Loucy (cell line): Measurements from ENCODE around the gene ADTRP.

Experiments used
- H2AFZ ChIP-seq: fragments of 200-600 bp; sonication (generic); 2 replicates; pipeline ENCODE4 v1.6.0; 2016; ENCODE audit warnings: antibody characterized with exemption, mild to moderate bottlenecking, low read length, moderate library complexity
- H3F3A ChIP-seq: fragments of 200-600 bp; 2 replicates; pipeline ENCODE4 v1.6.0; 2016; ENCODE audit warnings: antibody characterized with exemption, low read depth, mild to moderate bottlenecking
- H3K27me3 ChIP-seq: fragments of 200-600 bp; sonication (generic); 2 replicates; pipeline ENCODE4 v1.6.1; 2014; ENCODE audit warnings: low read length, mild to moderate bottlenecking; ENCODE audit not compliant: insufficient read depth, poor library complexity, severe bottlenecking
- H3K36me3 ChIP-seq: fragments of 200-600 bp; sonication (generic); 2 replicates; pipeline ENCODE4 v1.6.1; 2016; ENCODE audit warnings: low read length; ENCODE audit not compliant: insufficient read depth
- H3K4me1 ChIP-seq: fragments of 200-600 bp; sonication (generic); 2 replicates; pipeline ENCODE4 v1.5.1; 2014; ENCODE audit warnings: low read length, mild to moderate bottlenecking; ENCODE audit not compliant: insufficient read depth, poor library complexity, severe bottlenecking
- H3K4me2 ChIP-seq: fragments of 200-600 bp; sonication (generic); 2 replicates; pipeline ENCODE4 v1.6.0; 2014; ENCODE audit warnings: antibody characterized with exemption, low read length, low read depth, mild to moderate bottlenecking; ENCODE audit not compliant: poor library complexity, severe bottlenecking
- H3K4me3 ChIP-seq: fragments of 200-600 bp; sonication (generic); 2 replicates; pipeline ENCODE4 v1.5.1; 2014; ENCODE audit warnings: low read length, mild to moderate bottlenecking, mixed read lengths; ENCODE audit not compliant: poor library complexity, severe bottlenecking
- H3K79me2 ChIP-seq: fragments of 200-600 bp; sonication (generic); 2 replicates; pipeline ENCODE4 v1.6.1; 2014; ENCODE audit warnings: low read length; ENCODE audit not compliant: insufficient read depth
- H3K9ac ChIP-seq: fragments of 200-600 bp; sonication (generic); 2 replicates; pipeline ENCODE4 v1.6.0; 2014; ENCODE audit warnings: mild to moderate bottlenecking, low read depth, low read length, moderate library complexity; ENCODE audit not compliant: poor library complexity, severe bottlenecking
- H3K9me2 ChIP-seq: fragments of 200-600 bp; sonication (generic); replicated peaks from 2 replicates; pipeline ENCODE4 v1.6.1; 2016; ENCODE audit warnings: low read depth, low read length, mixed read lengths
- H3K9me3 ChIP-seq: fragments of 200-600 bp; sonication (generic); 2 replicates; pipeline ENCODE4 v1.6.1; 2014; ENCODE audit warnings: mild to moderate bottlenecking, antibody characterized with exemption, low read length, low read depth; ENCODE audit not compliant: insufficient read depth
- H4K20me1 ChIP-seq: fragments of 200-600 bp; sonication (generic); 2 replicates; pipeline ENCODE4 v1.6.0; 2014; ENCODE audit warnings: antibody characterized with exemption, low read length, mild to moderate bottlenecking; ENCODE audit not compliant: insufficient read depth, poor library complexity, severe bottlenecking
- CTCF ChIP-seq: fragments of 200-600 bp; sonication (generic); conservative IDR thresholded peaks from 2 replicates; pipeline ENCODE4 v1.5.1; 2014; ENCODE audit warnings: mild to moderate bottlenecking, antibody characterized with exemption, low read length
- EZH2phosphoT487 ChIP-seq: fragments of 200-600 bp; IDR thresholded peaks from 2 replicates; pipeline ENCODE4 v1.6.1; 2018; ENCODE audit warnings: antibody characterized with exemption, mild to moderate bottlenecking, moderate library complexity, borderline replicate concordance

ADTRP gene

DNA sequence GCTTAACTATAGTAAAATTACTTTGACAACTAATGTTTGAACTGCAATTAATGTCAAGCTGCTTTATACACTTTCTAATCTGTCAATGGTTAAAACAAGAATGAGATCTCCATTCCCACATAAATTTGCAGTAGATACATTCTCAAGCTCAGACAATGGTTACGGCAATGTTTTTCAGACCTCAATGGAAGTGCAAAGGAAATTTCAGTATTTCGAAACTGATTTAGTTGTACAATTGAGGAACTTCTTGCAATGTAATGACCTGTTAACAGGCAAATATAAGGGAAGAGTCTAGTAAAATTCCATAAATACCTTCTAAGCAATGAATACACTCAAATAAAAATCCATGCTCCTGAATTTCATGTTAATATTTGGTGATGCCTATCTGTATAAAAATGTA, 94.7 kb downstream of the ADTRP start:
- H4K20me1 ChIP-seq: no peaks in the 10 kb centered on the region
- no peaks in the 10 kb centered on the region for H3F3A ChIP-seq
- no peak overlapping the region for H3K4me3 ChIP-seq
- no peaks in the 10 kb centered on the region for H3K9me2 ChIP-seq
- peaks cover 8% of the 10 kb centered on the region for H3K4me1 ChIP-seq
- no peak overlapping the region for H2AFZ ChIP-seq
- H3K36me3 ChIP-seq: no peaks in the 10 kb centered on the region
- TF ChIP-seq EZH2phosphoT487 (no peak), CTCF (no peak)
- H3K79me2 ChIP-seq: no peaks in the 10 kb centered on the region
- H3K27me3 ChIP-seq: no peaks in the 10 kb centered on the region
- H3K9me3 ChIP-seq: no peaks in the 10 kb centered on the region
- no peak overlapping the region for H3K4me2 ChIP-seq
- no peak overlapping the region for H3K9ac ChIP-seq

- Histone ChIP-seq H3K36me3 (no peaks in the 10 kb centered on the region), H3K79me2 (no peaks in the 10 kb centered on the region), H3K4me1 (peaks cover 8% of the 10 kb centered on the region), H2AFZ (no peak overlapping the region), H3K27me3 (no peaks in the 10 kb centered on the region), H3K9me3 (no peaks in the 10 kb centered on the region), H4K20me1 (no peaks in the 10 kb centered on the region), H3K4me3 (no peak overlapping the region), H3K4me2 (no peak overlapping the region), H3K9me2 (no peaks in the 10 kb centered on the region), H3K9ac (no peak overlapping the region), H3F3A (no peaks in the 10 kb centered on the region)
- no peak for TF ChIP-seq CTCF
- TF ChIP-seq EZH2phosphoT487: no peak
These were observed 96.0 kb downstream of the ADTRP start for GRCh38 chr6:11682561-11682975.

DNA sequence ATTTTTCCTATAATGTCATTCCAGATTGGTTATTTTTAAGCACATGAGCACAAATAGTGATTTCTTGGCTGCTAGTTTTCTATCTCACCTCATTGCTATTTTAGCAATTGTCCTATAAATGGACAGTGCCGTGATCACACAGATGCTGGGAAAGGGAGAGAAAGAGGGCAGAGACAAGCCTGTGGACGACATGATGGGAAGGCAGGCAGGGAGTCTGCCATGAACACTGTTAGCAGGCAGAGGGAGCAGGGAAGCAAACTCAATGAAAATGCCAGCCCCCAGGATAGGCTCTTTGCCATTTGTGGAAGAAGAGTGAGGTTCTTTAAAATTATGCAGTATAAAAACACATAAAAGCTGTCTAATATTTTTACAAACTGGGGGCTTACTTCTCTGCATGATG, 96.8 kb downstream of the ADTRP start:
- Histone ChIP-seq H3K27me3 (no peaks in the 10 kb centered on the region), H3F3A (no peaks in the 10 kb centered on the region), H3K9ac (no peak overlapping the region), H3K36me3 (no peaks in the 10 kb centered on the region), H3K9me2 (no peaks in the 10 kb centered on the region), H3K9me3 (no peaks in the 10 kb centered on the region), H3K4me3 (no peak overlapping the region), H4K20me1 (no peaks in the 10 kb centered on the region), H3K4me2 (no peak overlapping the region), H3K79me2 (no peaks in the 10 kb centered on the region), H3K4me1 (peaks cover 8% of the 10 kb centered on the region), H2AFZ (no peak overlapping the region)
- TF ChIP-seq CTCF (no peak), EZH2phosphoT487 (no peak)
